SK-N-MC (cell line): Measurements from ENCODE around the gene PAN3.
"Not testable (repeated sequence)": the region's sequence is repeated elsewhere in the genome, so short reads cannot be mapped to it uniquely, and the experiment has no call there.

ENCODE experiments used
- DNase-seq: peaks from one replicate; pipeline ENCODE4 v3.0.0-alpha.2; 2011; ENCODE audit warnings: low read depth, low spot score
- H3K27ac ChIP-seq: fragments of 200-600 bp; sonication (generic); 2 replicates; pipeline ENCODE4 v1.5.1; 2016; ENCODE audit warnings: mixed run types
- H3K36me3 ChIP-seq: fragments of 200-600 bp; sonication (generic); 2 replicates; pipeline ENCODE4 v1.6.1; 2017; ENCODE audit warnings: antibody characterized with exemption, low read length, mixed read lengths; ENCODE audit not compliant: insufficient read depth
- H3K4me3 ChIP-seq: fragments of 200-600 bp; sonication (generic); 2 replicates; pipeline ENCODE4 v1.5.1; 2016
- H3K9ac ChIP-seq: fragments of 200-600 bp; sonication (generic); 2 replicates; pipeline ENCODE4 v1.8.0; 2017; ENCODE audit warnings: mixed run types, mixed read lengths; ENCODE audit not compliant: insufficient read length
- H3K9me3 ChIP-seq: fragments of 200-600 bp; sonication (generic); 2 replicates; pipeline ENCODE4 v1.6.1; 2017; ENCODE audit warnings: low read depth, mild to moderate bottlenecking, antibody characterized with exemption, low read length, moderate library complexity, mixed read lengths
- EZH2 ChIP-seq: fragments of 200-600 bp; sonication (generic); IDR thresholded peaks from one replicate; pipeline ENCODE4 v1.6.1; 2017; ENCODE audit warnings: antibody characterized with exemption
- FOXP2 ChIP-seq: optimal IDR thresholded peaks from 2 replicates; pipeline ENCODE3; 2011; ENCODE audit warnings: mild to moderate bottlenecking, moderate library complexity; ENCODE audit not compliant: insufficient read depth; ENCODE audit errors: extremely low read length, control extremely low read depth
- POLR2AphosphoS5 ChIP-seq: IDR thresholded peaks from 2 replicates; pipeline ENCODE4 v1.6.1; 2012; ENCODE audit warnings: mild to moderate bottlenecking, low read depth, low read length, borderline replicate concordance

PAN3 gene

DNA sequence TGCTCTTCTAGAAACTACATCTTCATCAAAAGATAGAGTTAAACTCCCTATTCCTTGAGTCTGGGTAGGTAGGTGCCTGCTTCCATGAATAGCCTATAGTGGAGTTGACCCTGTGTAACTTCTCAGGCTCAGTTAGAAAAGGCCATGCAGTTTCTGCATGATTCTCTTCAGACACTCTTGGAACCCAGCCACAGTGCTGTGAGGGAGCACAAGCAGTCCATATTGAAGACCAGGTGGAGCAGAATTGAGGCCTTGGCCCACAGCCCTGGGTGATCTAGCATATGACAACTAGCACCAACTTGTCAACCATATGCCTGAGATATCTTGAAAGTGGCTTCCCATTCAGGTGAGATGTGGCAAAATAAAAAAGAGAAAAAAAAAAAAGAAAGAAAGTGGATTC is 10.3 kb upstream of the PAN3 start:
- Histone ChIP-seq H3K9me3 (no peaks in the 10 kb centered on the region), H3K4me3 (no peak overlapping the region), H3K9ac (no peak overlapping the region), H3K27ac (no peak overlapping the region), H3K36me3 (no peaks in the 10 kb centered on the region)
- no peak for DNase-seq
- TF ChIP-seq POLR2AphosphoS5 (no peak), EZH2 (no peak), FOXP2 (no peak)

DNA sequence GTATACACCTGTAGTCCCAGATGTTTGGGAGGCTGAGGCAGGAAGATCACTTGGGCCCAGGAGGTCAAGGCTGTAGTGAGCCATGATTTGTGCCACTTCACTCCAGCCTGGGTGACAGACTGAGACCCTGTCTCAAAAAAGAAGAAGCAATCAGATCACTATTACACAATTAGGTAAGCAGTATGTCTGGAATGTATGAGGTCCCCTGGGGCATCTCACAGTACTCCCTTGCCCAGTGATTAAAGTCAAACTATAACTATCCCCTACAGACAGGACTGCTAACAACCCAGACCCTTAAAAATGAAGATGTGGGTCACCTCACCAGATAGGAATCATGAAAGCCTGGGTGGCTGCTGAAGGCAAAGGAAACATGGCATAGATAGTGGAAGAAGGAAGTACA is 9.4 kb upstream of the PAN3 start:
- TF ChIP-seq EZH2, result no peak
- TF ChIP-seq POLR2AphosphoS5, result no peak
- TF ChIP-seq FOXP2, result no peak
- no peak overlapping the region for H3K9ac ChIP-seq
- H3K27ac ChIP-seq, result no peak overlapping the region
- no peak for DNase-seq
- H3K9me3 ChIP-seq, result no peaks in the 10 kb centered on the region
- H3K4me3 ChIP-seq, result no peak overlapping the region
- H3K36me3 ChIP-seq, result no peaks in the 10 kb centered on the region

DNA sequence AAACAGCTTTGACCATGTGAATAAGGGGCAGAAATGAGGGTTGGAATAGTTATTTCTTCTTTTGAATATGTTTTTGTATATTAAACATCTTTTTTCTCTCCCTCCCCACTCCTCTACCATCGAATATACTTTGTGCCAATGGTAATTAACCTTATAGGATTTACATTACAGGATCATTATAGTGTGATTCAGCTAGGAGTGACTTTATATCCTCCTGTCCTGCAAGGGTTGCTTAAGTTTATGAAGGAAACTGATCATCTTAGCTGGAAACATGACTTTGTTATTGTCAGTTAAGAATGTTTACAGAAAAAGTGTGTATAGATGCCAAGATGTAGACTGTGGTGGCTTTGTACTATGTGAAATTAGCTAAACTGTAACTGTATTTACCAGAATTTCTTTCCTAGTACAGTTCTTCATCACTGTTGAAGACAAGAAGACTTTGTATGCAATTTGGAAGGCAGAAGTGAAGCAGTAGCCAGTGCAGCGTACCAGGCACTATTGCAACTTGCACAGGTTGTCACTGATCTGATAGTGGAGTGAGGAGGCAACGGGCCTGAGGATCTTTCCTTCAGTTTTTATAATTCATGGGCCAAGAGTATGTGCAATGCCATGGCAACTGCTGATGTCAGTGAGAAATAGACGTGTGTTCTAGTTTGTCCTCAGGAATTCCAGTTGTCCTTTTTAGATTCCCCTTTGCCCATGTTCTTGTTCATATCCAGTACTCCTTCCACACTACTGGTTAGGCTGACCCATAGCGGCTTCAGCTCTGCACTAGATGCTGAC is 8.2 kb upstream of the PAN3 start:
- TF ChIP-seq FOXP2, result no peak
- TF ChIP-seq POLR2AphosphoS5, result no peak
- no peak for TF ChIP-seq EZH2
- DNase-seq, result no peak
- no peaks in the 10 kb centered on the region for H3K9me3 ChIP-seq

DNA sequence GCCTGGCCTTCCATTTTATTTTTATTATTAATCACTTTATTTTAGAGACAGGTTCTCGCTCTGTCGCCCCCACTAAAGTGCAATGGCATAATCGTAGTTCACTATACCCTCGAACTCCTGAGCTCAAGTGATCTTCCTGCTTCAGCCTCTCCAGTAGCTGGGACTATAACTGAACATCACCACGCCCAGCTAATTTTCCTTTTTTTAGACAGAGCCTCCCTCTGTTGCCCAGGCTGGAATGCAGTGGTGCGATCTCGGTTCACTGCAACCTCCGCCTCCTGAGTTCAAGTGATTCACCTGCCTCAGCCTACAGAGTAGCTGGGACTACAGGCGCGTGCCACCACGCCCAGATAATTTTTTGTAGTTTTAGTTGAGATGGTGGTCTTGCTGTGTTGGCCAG is 6.7 kb upstream of the PAN3 start:
- no peak overlapping the region for H3K9ac ChIP-seq
- no peaks in the 10 kb centered on the region for H3K36me3 ChIP-seq
- no peak overlapping the region for H3K27ac ChIP-seq
- no peak for TF ChIP-seq EZH2
- no peaks in the 10 kb centered on the region for H3K9me3 ChIP-seq
- no peak for DNase-seq
- no peak overlapping the region for H3K4me3 ChIP-seq

More for the DNA sequence above, 8.2 kb upstream of the PAN3 start:
- Histone ChIP-seq H3K4me3 (no peak overlapping the region), H3K9ac (no peak overlapping the region), H3K27ac (no peak overlapping the region), H3K36me3 (no peaks in the 10 kb centered on the region)

DNA sequence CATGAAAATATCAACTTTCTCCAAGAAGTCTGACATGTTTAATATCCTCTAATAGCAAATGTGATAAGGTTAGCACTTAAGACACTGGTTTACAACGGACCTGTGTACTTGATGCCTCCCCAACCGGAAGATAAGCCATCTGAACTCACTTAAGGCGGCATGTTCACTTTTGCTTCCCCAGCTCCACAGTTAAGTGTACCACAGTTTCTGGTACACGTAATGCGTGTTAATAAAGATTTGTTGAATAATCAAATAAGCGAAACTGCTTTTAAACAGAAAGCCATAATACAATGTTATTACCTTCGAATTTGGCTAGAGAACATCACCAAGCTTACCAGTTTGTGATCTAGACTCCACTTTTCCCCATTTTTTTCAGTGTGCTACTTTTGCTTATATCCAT is 1.4 kb upstream of the PAN3 start:
- H3K9ac ChIP-seq, result peak overlapping the region; percentile 97
- no peaks in the 10 kb centered on the region for H3K36me3 ChIP-seq
- no peak for DNase-seq
- H3K27ac ChIP-seq, result peak overlapping the region; percentile 95
- H3K9me3 ChIP-seq, result no peaks in the 10 kb centered on the region
- TF ChIP-seq POLR2AphosphoS5 (no peak), EZH2 (no peak), FOXP2 (no peak)
- H3K4me3 ChIP-seq, result peak overlapping the region; percentile 96

DNA sequence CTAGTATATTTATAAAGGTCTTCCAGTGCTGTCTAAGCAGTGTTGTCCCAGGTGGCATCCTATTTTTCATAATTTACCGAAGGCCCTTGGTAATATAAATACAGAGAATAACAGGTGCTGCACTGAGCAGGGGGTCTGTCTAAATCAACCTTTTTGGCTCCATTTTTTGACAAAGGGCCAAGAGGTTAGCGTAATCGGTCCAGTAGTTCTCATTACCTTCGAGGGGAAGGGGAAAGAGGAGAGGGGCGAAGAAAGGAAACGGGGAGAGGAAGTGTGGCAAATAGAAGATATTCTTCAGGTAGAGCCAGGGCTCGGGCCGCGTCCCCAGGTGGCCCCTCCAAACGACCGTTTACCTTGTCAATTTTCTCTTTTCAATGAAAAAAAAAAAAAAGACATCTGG is 749 bp upstream of the PAN3 start:
- Histone ChIP-seq H3K9ac (peak overlapping the region; percentile 97), H3K27ac (peak overlapping the region; percentile 95), H3K36me3 (no peaks in the 10 kb centered on the region), H3K9me3 (no peaks in the 10 kb centered on the region), H3K4me3 (peak overlapping the region; percentile 96)
- DNase-seq, result no peak
- TF ChIP-seq EZH2 (no peak), POLR2AphosphoS5 (no peak), FOXP2 (no peak)

DNA sequence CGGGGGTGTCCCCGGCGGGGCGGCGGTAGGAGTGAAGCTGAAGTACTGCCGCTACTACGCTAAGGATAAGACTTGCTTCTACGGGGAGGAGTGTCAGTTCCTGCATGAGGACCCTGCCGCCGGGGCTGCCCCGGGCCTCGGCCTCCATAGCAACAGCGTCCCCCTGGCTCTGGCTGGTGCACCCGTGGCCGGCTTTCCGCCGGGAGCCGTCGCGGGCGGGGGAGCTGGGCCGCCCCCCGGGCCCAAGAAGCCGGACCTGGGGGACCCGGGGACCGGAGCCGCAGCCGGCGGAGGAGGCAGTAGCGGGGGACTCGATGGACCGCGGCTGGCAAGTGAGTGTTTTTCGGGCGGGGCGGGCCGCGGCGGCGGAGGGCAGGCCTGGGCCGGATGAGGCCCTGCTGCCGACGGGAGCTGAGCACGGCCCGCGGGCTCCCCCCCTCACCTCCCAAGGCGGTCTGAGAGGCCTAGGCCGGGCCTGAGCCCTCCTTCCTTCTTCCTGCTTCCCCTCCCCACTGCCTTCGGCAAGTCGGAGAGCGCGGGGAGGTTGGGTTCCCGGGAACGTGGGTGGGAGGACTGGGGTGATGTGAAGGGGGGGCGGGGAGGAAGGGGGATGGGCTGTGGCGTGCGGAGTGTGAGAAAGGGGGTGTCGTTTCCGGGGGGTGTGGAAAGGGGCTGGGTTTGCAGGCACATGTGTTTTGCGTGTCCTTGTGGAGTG is 568 bp downstream of the PAN3 start:
- Histone ChIP-seq H3K36me3 (no peaks in the 10 kb centered on the region), H3K9ac (peak overlapping the region; percentile 97), H3K4me3 (peak overlapping the region; percentile 96), H3K9me3 (no peaks in the 10 kb centered on the region), H3K27ac (peak overlapping the region; percentile 95)
- peak; percentile 71 for TF ChIP-seq POLR2AphosphoS5
- TF ChIP-seq FOXP2, result peak; percentile 57
- TF ChIP-seq EZH2, result no peak
- peak; percentile 81 for DNase-seq

DNA sequence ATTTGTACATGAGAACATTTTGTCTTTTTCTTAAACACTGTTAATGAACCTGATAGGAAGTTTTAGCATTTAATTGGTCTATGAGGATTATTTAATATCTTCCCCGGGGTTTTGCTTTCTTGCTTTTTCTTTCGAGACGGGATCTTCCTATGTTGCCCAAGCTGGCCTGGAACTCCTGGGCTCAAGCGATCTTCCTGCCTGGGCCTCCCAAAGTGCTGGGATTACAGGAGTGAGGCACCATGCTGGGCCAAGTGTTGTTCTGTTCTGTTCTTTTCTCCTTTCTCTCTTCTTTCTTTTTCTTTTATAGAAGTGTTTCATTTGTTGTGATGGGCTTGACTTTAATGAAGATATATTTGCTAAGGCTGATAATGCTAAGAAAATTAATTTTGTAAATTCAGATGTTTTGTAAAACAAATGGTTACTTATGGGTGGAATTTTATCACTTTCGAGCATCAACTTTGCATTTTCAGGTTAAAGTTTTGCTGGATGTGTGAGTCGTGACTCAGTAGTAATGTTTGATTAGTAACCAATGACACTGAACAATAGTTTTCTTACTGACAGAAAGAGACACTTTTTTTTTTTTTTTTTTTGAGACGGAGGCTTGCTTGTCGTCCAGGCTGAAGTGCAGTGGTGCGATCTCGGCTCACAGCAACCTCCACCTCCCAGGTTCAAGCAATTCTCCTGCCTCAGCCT is 2.2 kb downstream of the PAN3 start:
- no peaks in the 10 kb centered on the region for H3K9me3 ChIP-seq
- DNase-seq, result no peak
- H3K27ac ChIP-seq, result no peak overlapping the region
- H3K36me3 ChIP-seq, result no peaks in the 10 kb centered on the region; the same call in 1 of the 2 replicates
- TF ChIP-seq POLR2AphosphoS5, result no peak
- TF ChIP-seq FOXP2, result no peak
- TF ChIP-seq EZH2, result no peak
- peak overlapping the region; percentile 71 for H3K9ac ChIP-seq
- H3K4me3 ChIP-seq, result peak overlapping the region; percentile 96

DNA sequence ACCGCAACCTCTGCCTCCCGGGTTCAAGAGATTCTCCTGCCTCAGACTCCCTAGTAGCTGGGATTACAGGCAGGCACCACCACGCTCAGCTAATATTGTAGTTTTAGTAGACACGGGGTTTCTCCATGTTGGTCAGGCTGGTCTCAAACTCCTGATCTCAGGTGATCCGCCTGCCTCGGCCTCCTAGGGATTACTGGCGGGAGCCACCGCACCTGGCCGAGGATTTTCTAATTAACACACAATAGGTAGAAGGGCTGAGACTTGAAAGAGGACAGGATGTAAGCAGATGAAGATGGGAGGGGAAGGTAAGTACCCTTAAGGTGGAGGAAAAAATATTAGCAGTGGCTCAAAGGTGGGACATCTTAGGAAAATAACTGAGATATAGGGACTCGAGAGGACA is 3.2 kb downstream of the PAN3 start:
- H3K9me3 ChIP-seq, H3K27ac ChIP-seq, H3K9ac ChIP-seq, H3K36me3 ChIP-seq, DNase-seq, H3K4me3 ChIP-seq: not testable (repeated sequence)
